GM21367 (cell line): ENCODE data around the gene VMAC.
A peak's percentile ranks its signal among the peaks of the same experiment; 100 is the strongest.

Experiments
- ATAC-seq: cut with Tn5 transposase; IDR thresholded peaks from one replicate; pipeline ENCODE4 v1.9.1; 2021; ENCODE audit not compliant: unreplicated experiment

VMAC gene

GRCh38 chr19:5927441-5927821, 22.8 kb downstream of the VMAC start:
- peak; percentile 42 for ATAC-seq

GRCh38 chr19:5929179-5929578, 24.5 kb downstream of the VMAC start:
- no peak for ATAC-seq

GRCh38 chr19:5929625-5930024, 25.0 kb downstream of the VMAC start:
- no peak for ATAC-seq

GRCh38 chr19:5931251-5931650, 26.6 kb downstream of the VMAC start:
- no peak for ATAC-seq

- no peak for ATAC-seq
These were observed 27.5 kb downstream of the VMAC start for GRCh38 chr19:5932146-5932545.

GRCh38 chr19:5932609-5933262, 28.1 kb downstream of the VMAC start:
- no peak for ATAC-seq

GRCh38 chr19:5933391-5934068, 28.9 kb downstream of the VMAC start:
- ATAC-seq: no peak

- ATAC-seq: no peak
These were observed 29.4 kb downstream of the VMAC start for GRCh38 chr19:5934069-5934401.

GRCh38 chr19:5934774-5935472, 30.3 kb downstream of the VMAC start:
- ATAC-seq: no peak

- ATAC-seq: no peak
These were observed 31.0 kb downstream of the VMAC start for GRCh38 chr19:5935473-5936291.

- ATAC-seq: no peak
These were observed 31.6 kb downstream of the VMAC start for GRCh38 chr19:5936292-5936592.

- ATAC-seq: no peak
These were observed 32.9 kb downstream of the VMAC start for GRCh38 chr19:5937550-5937949.

GRCh38 chr19:5940260-5941208, 35.9 kb downstream of the VMAC start:
- ATAC-seq: no peak

GRCh38 chr19:5941673-5942072, 37.0 kb downstream of the VMAC start:
- ATAC-seq: no peak

- no peak for ATAC-seq
These were observed 38.4 kb downstream of the VMAC start for GRCh38 chr19:5943045-5943444.

GRCh38 chr19:5943623-5944022, 39.0 kb downstream of the VMAC start:
- ATAC-seq: no peak

- ATAC-seq: no peak
These were observed 42.8 kb downstream of the VMAC start for GRCh38 chr19:5947435-5947834.

- no peak for ATAC-seq
These were observed 44.3 kb downstream of the VMAC start for GRCh38 chr19:5948752-5949564.

GRCh38 chr19:5949792-5950305, 45.2 kb downstream of the VMAC start:
- no peak for ATAC-seq

GRCh38 chr19:5950741-5951140, 46.1 kb downstream of the VMAC start:
- no peak for ATAC-seq
